HG02970 (cell line): Measurements from ENCODE around the gene TMCO4.

Source experiments
- ATAC-seq: cut with Tn5 transposase; IDR thresholded peaks from one replicate; pipeline ENCODE4 v1.9.1; 2021; ENCODE audit warnings: mild to moderate bottlenecking, moderate library complexity, moderate number of reproducible peaks; ENCODE audit not compliant: unreplicated experiment, low FRiP score

TMCO4 gene

GRCh38 chr1:19776933-19777332, 22.8 kb downstream of the TMCO4 start:
- ATAC-seq = no peak

GRCh38 chr1:19776287-19776686, 23.4 kb downstream of the TMCO4 start:
- no peak for ATAC-seq

- ATAC-seq = no peak
Measured at GRCh38 chr1:19775831-19776230, 23.9 kb downstream of the TMCO4 start.

GRCh38 chr1:19775317-19775716, 24.4 kb downstream of the TMCO4 start:
- no peak for ATAC-seq

GRCh38 chr1:19774180-19774785, 25.4 kb downstream of the TMCO4 start:
- no peak for ATAC-seq

GRCh38 chr1:19773485-19773884, 26.2 kb downstream of the TMCO4 start:
- ATAC-seq = no peak

GRCh38 chr1:19772053-19772452, 27.7 kb downstream of the TMCO4 start:
- no peak for ATAC-seq

GRCh38 chr1:19771350-19771749, 28.4 kb downstream of the TMCO4 start:
- no peak for ATAC-seq

- no peak for ATAC-seq
Measured at GRCh38 chr1:19770436-19771190, 29.1 kb downstream of the TMCO4 start.

GRCh38 chr1:19769211-19769932, 30.3 kb downstream of the TMCO4 start:
- no peak for ATAC-seq

GRCh38 chr1:19768353-19769210, 31.1 kb downstream of the TMCO4 start:
- no peak for ATAC-seq

- no peak for ATAC-seq
Measured at GRCh38 chr1:19765623-19766022, 34.1 kb downstream of the TMCO4 start.

GRCh38 chr1:19764848-19765247, 34.9 kb downstream of the TMCO4 start:
- ATAC-seq = no peak

- no peak for ATAC-seq
Measured at GRCh38 chr1:19762175-19762779, 37.4 kb downstream of the TMCO4 start.

GRCh38 chr1:19759740-19760089, 40.0 kb downstream of the TMCO4 start:
- no peak for ATAC-seq

GRCh38 chr1:19758227-19758830, 41.4 kb downstream of the TMCO4 start:
- no peak for ATAC-seq

- ATAC-seq = no peak
Measured at GRCh38 chr1:19757641-19758040, 42.1 kb downstream of the TMCO4 start.

- no peak for ATAC-seq
Measured at GRCh38 chr1:19756480-19756879, 43.2 kb downstream of the TMCO4 start.

- ATAC-seq = no peak
Measured at GRCh38 chr1:19754482-19754881, 45.2 kb downstream of the TMCO4 start.
